ENCODE data around the gene PHLDA2.
A peak's percentile ranks its signal among the peaks of the same experiment; 100 is the strongest.
"Not testable (repeated sequence)": the region's sequence is repeated elsewhere in the genome, so short reads cannot be mapped to it uniquely, and the experiment has no call there.

PHLDA2 gene

GRCh38 chr11:2944530-2944929 lies 15.3 kb upstream of the PHLDA2 start:
- no peak for DNase-seq

GRCh38 chr11:2943711-2944118 lies 14.5 kb upstream of the PHLDA2 start:
- no peak for DNase-seq

GRCh38 chr11:2942872-2943710 lies 13.9 kb upstream of the PHLDA2 start:
- no peak for DNase-seq

GRCh38 chr11:2942447-2942846 lies 13.2 kb upstream of the PHLDA2 start:
- DNase-seq: no peak

GRCh38 chr11:2940921-2941821 lies 12.0 kb upstream of the PHLDA2 start:
- DNase-seq: no peak

- DNase-seq: peak; percentile 35
These were observed 11.1 kb upstream of the PHLDA2 start for GRCh38 chr11:2940147-2940920.

- not testable (repeated sequence) for DNase-seq
These were observed 9.5 kb upstream of the PHLDA2 start for GRCh38 chr11:2938458-2939418.

GRCh38 chr11:2937641-2938457 lies 8.6 kb upstream of the PHLDA2 start:
- not testable (repeated sequence) for DNase-seq

- no peak for DNase-seq
These were observed 5.5 kb upstream of the PHLDA2 start for GRCh38 chr11:2934611-2935239.

- no peak for DNase-seq
These were observed 4.9 kb upstream of the PHLDA2 start for GRCh38 chr11:2934021-2934550.

GRCh38 chr11:2933375-2934020 lies 4.3 kb upstream of the PHLDA2 start:
- peak; percentile 38 for DNase-seq

- DNase-seq: no peak
These were observed 3.6 kb upstream of the PHLDA2 start for GRCh38 chr11:2932850-2933251.

- DNase-seq: no peak
These were observed 2.8 kb upstream of the PHLDA2 start for GRCh38 chr11:2931771-2932738.

GRCh38 chr11:2931420-2931746 lies 2.2 kb upstream of the PHLDA2 start:
- no peak for DNase-seq

GRCh38 chr11:2930704-2931419 lies 1.6 kb upstream of the PHLDA2 start:
- DNase-seq: peak; percentile 39

GRCh38 chr11:2929950-2930703 lies 907 bp upstream of the PHLDA2 start:
- peak; percentile 40 for DNase-seq

- DNase-seq: peak; percentile 43
These were observed 320 bp upstream of the PHLDA2 start for GRCh38 chr11:2929531-2929949.
